HG03045 (cell line): Measurements from ENCODE around the gene PRAME.
"Not testable (repeated sequence)": the region's sequence is repeated elsewhere in the genome, so short reads cannot be mapped to it uniquely, and the experiment has no call there.

Source experiments
- ATAC-seq: cut with Tn5 transposase; IDR thresholded peaks from one replicate; pipeline ENCODE4 v1.9.1; 2021; ENCODE audit warnings: mild to moderate bottlenecking, moderate library complexity; ENCODE audit not compliant: unreplicated experiment

PRAME gene

DNA sequence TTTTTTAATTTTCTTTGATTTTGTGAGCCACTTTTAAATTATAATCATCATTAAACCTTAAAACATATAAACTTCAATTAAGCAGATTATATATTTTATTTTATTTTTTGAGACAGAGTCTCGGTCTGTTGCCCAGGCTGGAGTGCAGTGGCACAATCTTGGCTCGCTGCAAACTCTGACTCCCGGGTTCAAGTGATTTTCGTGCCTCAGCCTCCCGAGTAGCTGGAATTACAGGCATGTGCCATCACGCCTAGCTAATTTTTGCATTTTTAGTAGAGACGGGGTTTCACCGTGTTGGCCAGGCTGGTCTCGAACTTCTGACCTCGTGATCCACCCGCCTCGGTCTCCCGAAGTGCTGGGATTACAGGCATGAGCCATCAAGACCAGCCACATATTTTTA, 22.5 kb upstream of the PRAME start:
- not testable (repeated sequence) for ATAC-seq

DNA sequence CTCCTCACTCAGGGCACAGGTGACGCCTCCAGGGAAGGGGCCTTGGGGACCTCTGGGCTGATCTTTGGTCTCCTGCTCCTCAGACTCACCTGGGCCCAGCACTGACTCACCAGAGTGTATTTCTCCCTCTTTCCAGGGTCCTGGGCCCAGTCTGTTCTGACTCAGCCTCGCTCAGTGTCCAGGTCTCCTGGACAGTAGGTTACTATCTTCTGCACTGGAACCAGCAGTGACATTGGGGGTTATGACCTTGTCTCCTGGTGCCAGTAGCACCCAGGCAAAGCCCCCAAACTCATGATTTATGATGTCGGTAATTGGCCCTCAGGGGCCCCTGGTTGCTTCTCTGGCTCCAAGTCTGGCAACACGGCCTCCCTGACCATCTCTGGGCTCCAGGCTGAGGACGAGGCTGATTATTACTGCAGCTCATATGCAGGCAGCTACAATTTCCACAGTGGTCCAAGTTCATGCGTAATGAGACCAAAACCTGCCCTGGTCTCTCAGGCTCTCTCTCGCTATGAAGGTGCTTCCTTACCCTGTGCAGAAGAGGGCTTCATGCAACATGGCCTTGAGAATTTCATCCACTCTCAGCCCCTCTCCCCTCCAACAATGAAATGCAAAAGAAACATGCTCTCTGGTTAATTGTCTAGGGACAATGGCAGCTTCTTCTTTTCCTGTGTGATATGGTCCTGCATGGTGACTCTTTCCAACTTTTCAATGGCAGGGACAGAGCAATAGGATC, 21.0 kb upstream of the PRAME start:
- ATAC-seq, result no peak

DNA sequence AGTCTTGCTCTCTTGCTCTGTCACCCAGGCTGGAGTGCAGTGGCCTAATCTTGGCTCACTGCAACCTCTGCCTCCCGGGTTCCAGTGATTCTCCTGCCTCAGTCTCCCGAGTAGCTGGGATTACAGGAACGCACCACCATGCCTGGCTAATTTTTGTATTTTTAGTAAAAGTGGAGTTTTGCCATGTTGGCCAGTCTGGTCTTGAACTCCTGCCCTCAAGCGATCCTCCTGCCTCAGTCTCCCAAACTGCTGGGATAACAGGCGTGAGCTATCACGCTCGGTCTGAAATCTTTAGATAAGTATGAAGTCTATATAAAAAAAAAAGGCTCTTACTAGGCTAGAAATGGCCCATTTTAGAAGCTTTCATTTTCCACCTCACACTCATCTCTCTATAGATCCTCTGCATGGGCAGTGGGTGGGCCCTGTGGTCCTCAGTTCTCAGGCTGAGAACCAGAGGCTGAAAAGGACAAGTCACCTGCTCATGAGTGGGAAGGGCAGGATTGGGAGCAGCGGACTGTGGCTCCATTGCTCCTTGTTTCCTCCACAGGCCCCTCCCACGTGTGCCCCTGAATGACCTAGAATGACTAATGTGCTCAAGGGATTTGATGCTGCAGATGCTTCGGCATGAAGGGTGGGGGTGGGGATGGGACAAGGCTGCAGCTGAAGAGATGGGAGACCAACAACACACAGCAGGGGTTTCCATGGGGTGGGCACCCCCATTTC, 19.8 kb upstream of the PRAME start:
- ATAC-seq, result no peak

DNA sequence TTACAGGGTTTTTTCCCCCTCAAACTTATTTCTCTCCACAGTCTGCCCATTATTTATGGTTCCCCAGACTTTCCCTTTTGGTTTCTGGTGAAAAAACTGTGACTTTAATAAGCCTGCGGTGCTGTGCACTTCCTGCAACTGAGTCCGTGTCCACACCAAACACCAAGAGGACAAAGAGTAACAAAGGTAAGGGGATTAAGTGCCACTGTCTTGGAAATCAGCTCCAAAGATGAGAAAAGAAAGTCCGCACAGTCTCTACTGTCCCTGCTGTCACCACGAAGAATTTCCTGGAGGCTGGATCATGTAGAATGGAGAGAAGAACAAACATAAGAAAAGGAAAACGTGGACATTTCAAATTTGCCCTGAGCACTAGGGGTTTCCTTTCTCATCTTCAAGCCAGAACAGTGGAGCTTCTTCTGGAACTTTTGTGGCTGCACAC, 17.9 kb upstream of the PRAME start:
- no peak for ATAC-seq

DNA sequence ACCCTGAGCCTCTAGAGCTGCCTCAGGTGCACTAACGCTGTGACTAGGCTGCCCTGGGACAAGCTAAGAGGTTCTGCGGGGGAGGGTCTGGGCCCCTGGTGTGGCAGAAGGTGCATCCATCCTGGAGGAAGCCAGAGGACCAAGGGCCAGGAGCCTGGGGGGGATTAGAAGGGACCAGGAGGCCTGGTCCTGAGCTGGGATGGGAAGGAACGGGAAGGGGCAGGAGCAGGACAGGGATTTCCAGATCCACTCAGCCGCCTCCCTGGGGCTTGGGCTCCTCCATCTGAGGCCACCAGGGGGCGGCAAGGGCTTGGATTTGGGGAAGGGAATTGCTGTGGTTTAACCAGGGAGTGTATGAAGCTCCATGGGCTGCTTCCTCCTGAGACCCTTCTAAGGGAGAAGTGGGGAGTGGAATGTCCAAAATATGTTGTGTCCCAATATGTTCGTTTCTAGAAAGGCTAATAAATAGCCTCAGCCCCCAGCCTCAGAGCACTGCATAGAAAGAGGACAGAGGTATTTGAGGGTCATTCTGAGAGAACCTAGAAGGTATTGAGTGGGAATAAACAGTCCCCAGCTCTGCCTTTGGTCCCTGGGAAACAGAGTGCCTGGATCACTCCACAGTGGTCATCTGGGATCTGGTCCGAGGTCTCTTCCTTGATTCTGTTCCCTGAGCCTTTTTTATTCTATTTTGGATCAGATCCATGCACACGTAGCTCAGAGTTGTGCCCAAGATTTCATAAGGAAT, 17.4 kb upstream of the PRAME start:
- ATAC-seq, result no peak

DNA sequence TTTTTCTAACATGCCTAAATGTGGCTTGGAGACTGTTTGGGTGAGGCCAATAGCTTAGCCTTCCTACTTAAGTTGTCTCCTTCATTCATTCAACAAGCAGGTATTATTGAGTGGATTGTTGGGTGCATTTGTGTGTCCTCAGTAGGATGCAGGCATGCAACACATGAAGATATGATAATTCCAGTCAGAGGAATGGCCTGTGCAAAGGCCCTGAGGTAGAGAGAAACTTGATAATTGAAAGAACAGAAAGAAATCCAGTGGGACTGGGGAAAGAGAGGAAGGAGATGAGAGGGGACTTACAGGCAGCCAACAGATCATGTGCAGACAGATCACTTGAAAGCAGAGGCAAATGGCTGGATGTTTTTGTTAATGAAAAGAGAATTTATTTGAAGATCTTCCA, 15.3 kb upstream of the PRAME start:
- ATAC-seq, result no peak

DNA sequence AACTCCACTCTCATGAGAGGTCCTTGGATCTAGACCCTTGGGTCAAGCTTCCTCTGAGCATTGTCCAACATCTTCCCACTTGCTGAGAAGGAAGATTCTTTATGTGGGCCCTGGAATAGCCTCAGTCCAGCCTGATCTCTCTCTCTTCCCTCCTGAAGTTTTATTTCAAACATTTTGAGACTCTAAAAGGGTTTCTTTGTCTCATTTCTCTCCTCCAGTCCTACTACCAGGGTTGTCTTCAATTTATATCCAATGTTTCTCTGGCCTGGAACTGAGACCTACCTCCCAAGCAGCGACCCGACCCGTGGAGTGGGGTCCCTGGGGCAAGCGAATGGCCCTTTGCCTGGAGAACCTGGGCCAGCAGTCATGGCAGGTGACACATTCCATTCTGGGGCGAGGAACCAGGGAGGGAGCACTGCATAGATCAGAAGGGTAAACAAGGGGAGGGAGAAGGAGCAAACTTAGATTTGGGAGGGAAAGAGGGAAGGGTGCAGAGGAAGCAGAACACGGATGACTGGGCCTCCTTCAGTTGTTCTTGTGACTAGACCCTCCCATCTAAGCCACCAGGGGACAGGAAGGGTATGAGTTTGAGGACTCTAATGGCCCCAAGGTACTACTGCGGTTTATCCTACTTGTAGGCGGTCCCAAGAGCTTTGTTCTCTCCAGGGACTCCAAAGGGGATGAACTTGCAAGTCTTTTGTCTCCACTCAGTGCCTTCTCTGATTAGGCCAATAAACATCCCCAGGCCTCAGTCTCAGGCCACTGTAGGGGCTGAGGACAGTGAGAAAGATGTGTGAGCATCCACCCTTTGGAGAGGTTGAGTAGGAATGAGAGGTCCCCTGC, 14.2 kb upstream of the PRAME start:
- ATAC-seq, result no peak

DNA sequence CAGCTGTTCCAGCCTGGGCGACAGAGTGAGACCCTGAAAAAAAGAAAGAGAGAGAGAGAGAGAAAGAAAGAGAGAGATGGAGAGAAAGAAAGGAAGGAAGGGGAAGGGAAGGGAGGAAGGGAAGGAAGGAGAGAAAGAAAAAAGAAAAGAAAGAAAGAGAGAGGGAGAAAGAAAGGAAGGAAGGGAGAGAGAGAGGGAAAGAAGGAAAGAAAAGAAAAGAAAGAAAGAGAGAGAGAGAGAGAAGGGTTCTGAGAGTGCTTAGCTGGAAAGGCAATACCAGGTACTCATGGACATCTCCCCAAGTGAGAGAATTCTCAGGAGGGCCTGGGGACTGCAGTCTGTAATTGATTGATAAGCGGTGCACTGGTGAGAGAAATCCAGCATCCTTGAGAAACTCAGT, 12.8 kb upstream of the PRAME start:
- ATAC-seq, result no peak

DNA sequence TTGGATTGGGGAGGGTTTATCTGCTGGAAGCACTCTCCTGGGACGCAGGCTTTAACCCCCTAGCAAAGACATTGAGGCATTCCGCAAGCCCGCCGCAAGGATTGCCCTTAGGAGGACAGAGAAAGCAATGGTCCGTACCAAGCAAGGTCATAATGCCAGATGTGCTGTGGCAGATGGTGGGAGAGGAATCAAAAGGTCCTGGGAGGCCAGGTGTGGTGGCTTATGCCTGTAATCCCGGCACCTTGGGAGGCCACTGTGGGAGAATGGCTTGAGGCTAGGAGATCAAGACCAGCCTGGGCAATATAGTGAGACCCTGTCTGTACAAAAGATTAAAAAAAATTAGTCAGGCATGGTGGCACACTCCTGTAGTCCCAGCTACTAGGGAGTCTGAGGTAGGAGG, 12.4 kb upstream of the PRAME start:
- ATAC-seq, result no peak

DNA sequence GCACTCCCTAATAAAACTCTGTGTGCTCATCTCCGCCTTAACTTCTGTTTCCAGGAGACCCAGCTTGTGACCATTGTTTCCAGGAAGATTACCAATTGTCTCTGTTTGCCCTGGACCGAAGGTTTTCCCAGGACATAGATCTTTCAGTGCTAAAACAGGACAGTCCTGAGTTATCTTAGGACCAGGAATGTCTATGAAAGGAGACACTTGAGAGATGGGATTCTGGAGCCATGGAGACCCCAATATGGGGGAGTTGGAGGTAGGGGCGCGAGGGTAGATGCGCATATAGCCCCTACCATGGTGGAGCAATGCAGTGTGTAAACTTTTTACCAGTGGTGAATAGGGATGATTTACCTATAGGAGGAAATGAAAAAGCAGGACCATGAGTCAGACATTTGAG, 10.2 kb upstream of the PRAME start:
- ATAC-seq, result no peak

DNA sequence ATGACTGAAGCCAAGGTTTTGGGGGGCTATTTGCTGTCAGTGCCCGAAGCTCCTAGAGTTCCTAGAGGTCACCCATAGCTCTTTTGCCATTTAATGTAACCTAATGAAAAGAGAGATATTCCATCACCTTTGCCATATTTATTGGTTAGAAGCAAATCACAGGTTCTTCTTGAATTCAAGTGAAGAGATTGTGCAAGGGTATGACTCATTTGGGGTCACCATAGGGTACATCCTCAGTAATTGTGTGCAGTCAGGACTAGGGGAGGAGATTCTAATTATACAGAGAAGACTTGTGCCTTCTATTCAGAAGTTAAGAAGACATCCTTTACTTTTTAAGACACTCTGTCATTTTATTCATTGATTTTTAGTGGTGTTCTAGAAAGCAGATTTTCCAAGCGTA, 6.9 kb upstream of the PRAME start:
- ATAC-seq, result no peak

DNA sequence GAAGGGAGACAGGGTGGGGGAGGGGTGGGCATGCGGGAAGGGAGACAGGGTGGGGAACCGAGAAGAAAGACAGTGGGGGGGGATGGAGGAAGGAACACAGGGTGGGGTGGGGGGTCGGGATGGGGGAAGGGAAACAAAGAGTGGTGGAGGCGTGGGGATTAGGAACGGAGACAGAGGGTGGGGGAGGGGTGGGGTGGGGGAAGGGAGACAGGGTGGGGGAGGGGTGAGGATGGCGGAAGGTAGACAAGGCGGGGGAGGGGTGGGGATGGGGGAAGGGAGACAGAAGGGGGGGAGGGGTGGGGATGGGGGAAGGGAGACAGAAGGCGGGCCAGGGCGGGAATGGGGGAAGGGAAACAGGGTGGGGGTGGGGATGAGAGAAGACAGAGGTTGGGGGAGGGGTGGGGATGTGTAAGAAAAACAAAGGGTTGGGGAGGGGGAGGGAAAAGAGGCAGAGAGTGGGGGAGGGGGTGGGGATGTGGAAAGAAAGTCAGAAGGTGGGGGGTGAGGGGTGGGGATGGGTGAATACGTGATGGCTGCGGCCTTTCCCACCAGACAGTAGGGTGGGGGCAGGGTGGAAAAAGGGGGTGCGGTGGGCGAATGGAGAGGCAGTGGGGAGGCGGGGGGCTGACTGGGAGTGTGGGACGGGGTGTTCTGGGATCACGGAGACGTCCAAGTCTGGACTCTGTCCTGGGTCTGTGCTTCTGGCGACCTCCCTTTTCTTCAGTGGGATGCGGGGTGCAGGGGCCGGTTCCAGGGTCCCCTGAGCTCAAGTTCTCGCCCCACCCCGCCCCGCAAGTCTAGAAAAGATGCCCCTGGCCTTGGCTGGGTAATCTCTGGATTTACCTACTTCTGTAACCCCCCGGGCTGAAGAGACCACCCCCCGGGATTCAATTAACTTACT, 744 bp downstream of the PRAME start:
- ATAC-seq, result no peak

DNA sequence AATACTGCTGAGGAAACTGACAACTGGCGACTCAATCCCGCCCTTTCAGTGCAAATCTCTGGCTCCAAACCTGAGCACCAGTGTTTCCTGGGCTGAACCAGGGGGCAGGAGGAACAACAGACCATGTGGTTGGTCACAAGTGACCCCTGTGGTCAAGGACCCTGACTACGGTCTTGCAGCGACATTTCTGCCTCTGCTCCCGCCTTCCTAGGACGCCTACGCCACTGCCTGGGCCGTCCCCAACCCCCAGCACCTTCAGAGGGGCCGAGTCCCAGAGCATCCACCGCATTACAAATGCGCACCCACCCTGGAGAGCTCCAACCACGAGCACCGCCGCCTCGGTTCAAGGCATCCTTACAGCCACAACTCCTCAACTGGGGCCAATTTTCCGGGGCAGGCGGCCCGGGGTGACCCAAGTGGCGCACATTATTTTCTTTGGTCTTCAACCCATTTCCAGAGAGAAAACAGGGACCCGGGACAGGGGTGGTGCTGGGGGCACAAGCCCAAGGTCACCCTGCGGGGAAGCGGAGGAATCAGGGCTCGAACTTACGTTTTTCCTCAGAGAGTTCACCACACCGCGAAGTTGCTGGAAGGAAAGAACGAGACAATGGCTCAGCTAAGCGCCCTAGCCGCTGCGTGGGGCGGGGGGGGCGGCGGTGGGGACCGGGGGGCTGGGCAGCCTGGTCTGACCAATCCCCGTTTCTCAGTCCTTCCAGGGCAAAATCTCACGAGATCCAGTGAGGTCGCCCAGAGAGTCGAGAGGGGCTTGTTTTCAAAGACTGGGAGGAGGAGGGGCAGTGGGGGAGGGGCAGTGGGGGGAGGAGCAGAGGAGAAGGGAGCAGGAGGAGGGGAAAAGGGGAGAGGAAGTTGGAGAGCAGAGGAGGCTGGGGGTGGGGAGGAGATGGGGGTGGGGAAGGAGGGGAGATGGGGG, 1.8 kb downstream of the PRAME start:
- no peak for ATAC-seq

DNA sequence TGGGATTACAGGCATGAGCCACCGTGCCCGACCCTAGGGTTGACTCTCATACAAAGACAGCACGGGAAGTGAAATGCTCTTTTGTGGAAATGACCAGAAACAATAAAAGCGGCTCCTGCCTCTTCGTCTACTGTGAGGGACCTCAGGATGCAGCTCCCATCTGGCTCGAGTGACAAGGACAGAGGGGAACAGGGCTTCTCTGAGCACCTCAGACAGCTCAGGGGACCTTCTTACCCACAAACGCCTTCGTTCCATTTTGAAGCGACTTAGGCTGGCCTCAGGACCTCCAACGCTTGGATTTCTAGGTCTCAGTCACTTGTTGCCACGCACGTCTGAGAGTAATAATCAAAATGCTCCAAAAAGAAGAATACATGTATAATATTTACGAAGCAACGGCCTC, 2.5 kb downstream of the PRAME start:
- ATAC-seq, result no peak

DNA sequence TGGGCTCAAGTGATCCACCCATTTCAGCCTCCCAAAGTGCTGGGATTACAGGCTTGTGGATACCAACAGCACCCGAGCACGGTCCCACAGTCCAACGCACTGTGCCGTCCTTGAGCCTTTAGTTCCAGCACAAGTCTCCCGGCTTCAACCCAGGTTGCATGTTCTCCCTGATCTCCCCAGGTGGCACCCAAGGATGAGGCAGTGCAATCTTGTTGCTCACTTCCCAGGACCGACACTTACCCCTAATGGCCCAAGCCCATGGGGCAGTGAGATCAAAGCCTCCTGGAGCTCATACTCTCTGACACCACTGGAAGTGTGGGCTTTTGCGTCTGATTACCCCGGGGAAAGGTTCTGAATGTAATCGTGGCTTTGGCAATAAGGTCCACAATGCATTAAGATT, 3.5 kb downstream of the PRAME start:
- no peak for ATAC-seq

DNA sequence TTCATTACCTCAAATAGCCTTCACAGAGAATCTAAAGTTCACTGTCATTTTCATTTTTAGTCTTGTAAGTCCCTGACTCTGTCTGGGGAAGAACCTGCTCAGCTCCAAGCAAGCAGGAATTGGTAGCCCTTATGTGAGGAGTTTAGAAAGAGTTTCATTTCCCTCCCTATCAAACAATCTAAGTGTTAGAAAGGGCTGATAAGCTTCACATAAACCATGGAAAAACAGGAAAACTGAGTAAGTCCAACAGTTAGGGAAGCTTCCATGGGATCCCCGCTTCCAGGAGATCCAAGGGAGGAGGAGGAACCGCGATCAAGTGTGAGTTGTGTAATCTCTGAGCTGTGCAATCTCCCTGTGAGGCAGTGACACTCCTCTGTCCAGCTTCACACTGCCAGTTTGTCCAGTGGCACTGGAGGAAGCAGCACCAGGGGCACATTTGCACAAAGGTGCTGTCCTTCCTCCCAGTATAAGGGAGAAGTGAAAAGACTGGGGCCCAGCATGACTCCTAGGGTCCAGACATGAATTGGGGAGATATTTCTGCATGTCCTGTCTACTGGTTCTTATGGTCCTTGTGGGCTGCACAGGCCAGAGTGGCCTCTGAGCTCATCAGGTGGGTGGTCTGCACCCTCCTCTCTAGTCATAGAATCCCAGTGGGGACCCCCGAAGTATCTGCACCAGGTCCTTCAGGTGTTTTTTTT, 4.3 kb downstream of the PRAME start:
- no peak for ATAC-seq

DNA sequence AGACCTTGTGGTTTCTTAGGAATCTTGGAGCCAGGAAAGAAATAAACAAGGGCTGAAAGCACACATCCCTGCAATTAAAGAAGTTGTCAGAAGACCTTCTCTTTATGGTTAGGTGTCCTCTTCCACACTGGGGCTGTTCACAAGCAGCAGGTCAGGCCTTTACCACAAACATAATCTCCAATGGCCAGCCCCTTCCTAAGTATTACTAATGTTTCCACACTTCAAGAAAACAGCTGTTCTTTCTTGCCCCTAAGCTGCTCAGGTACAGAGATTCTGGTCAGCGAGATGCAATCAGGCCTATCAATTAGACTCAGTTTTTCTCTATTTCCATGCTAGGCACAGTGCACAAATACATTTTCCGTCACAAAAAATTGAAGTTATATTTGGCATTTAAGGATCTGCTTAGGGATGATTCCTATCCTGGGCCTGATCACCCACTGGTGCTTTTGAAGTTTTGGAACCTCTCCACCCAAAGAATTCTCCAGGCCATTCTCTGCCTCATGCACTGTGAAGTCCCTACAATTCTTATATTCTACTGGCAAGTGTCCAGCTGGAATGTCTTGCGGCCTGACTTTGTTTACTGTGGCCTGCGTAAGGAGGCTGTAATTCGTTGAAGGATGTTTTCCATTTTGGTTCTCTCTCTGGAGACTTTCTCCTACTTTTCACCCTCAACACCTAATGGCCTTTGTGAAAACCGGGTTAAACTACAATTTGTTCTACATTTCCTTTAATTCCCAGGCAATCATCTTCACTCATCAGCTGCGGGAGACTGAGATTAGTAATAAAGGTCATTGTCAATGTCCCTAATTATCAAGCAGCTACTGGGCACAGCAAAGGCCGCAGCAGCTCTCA, 5.1 kb downstream of the PRAME start:
- no peak for ATAC-seq
